ENCODE data around the gene PCDH9.

DNA sequence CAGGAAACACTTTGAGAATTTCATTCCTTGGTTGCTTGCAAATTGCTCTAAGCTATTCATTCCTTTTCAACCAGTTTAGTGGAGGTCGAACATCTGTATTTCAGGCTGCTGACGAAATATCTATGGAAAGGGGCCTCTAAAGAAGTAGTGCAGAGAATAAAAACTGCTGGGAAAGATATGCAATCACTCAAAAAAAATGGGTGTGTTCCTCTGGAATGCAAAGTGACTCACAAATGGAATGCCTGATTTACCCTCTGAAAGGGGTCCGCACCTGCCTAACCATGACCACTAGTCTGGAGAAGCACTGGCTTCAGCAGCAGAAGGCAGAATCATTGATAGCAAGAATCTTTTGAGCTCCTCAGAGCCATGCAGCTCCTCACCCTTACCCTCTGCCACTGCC is 129.4 kb downstream of the PCDH9 start:
- TF ChIP-seq, protein P1, sequence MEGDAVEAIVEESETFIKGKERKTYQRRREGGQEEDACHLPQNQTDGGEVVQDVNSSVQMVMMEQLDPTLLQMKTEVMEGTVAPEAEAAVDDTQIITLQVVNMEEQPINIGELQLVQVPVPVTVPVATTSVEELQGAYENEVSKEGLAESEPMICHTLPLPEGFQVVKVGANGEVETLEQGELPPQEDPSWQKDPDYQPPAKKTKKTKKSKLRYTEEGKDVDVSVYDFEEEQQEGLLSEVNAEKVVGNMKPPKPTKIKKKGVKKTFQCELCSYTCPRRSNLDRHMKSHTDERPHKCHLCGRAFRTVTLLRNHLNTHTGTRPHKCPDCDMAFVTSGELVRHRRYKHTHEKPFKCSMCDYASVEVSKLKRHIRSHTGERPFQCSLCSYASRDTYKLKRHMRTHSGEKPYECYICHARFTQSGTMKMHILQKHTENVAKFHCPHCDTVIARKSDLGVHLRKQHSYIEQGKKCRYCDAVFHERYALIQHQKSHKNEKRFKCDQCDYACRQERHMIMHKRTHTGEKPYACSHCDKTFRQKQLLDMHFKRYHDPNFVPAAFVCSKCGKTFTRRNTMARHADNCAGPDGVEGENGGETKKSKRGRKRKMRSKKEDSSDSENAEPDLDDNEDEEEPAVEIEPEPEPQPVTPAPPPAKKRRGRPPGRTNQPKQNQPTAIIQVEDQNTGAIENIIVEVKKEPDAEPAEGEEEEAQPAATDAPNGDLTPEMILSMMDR (IDR thresholded peaks at IDR 0.05) = no peak
- no peak for TF ChIP-seq POLR2A (IDR thresholded peaks at IDR 0.05)
- TF ChIP-seq POLR2AphosphoS5 (IDR thresholded peaks at IDR 0.05) = no peak
- no peak for TF ChIP-seq EP300 (IDR thresholded peaks at IDR 0.05)
